Measurements from ENCODE around the gene FGF10.

- TF ChIP-seq CTCF (conservative IDR thresholded peaks at IDR 0.05; ENCODE audit: low read depth, low read length) (no peak), EZH2 (IDR thresholded peaks at IDR 0.05; ENCODE audit: borderline replicate concordance, low read depth, low read length, poor library complexity, severe bottlenecking) (no peak)
Observed at GRCh38 chr5:44334622-44335021, 54.6 kb downstream of the FGF10 start.

Measured in A673 (cell line).